T-helper 17 cell (primary cell): ENCODE results near the gene SAMD9L. TPM values are rescaled to one million over a fixed set of nuclear protein-coding genes. Genes with fewer than 3 reads are reported as not detected.
A peak's percentile ranks its signal among the peaks of the same experiment; 100 is the strongest.
"Not testable (repeated sequence)": the region's sequence is repeated elsewhere in the genome, so short reads cannot be mapped to it uniquely, and the experiment has no call there.

Source experiments
- ATAC-seq: fragments of 150-1000 bp; cut with Tn5 transposase; 2 replicates; pipeline ENCODE4 v1.10.0; 2021; ENCODE audit warnings: mild to moderate bottlenecking, moderate library complexity
- DNase-seq, 3 donors: peaks; one replicate each; pipeline versions ENCODE4 v3.0.0 to v3.0.0-alpha.2; 2020 to 2021
- H3K9me3 ChIP-seq: one replicate; pipeline ENCODE4 v1.7.0; 2013; ENCODE audit warnings: low read length, mild to moderate bottlenecking; ENCODE audit not compliant: control insufficient read depth, poor library complexity, severe bottlenecking
- H3K27ac Mint-ChIP-seq: one replicate; pipeline ENCODE4 v1.8.0; 2022; ENCODE audit warnings: mild to moderate bottlenecking, moderate library complexity, mixed read lengths
- H3K27me3 Mint-ChIP-seq: one replicate; pipeline ENCODE4 v1.8.0; 2022; ENCODE audit warnings: mixed read lengths
- H3K36me3 Mint-ChIP-seq: one replicate; pipeline ENCODE4 v1.8.0; 2022; ENCODE audit warnings: low read depth, mixed read lengths
- H3K4me1 Mint-ChIP-seq: one replicate; pipeline ENCODE4 v1.8.0; 2022; ENCODE audit warnings: mild to moderate bottlenecking, mixed read lengths
- H3K4me3 Mint-ChIP-seq: one replicate; pipeline ENCODE4 v1.8.0; 2022; ENCODE audit warnings: mild to moderate bottlenecking, moderate library complexity, mixed read lengths
- total RNA-seq, 4 donors: library from RNA in 2 of 4; stranded (reverse) in 2 of 4; gene quantifications; one replicate each; pipeline ENCODE4 v1.2.3 and lab custom pipeline; 2022 to 2026

SAMD9L gene
- total RNA-seq, 2 donors from 2014 or later: 17.7 to 24.7 TPM

DNA sequence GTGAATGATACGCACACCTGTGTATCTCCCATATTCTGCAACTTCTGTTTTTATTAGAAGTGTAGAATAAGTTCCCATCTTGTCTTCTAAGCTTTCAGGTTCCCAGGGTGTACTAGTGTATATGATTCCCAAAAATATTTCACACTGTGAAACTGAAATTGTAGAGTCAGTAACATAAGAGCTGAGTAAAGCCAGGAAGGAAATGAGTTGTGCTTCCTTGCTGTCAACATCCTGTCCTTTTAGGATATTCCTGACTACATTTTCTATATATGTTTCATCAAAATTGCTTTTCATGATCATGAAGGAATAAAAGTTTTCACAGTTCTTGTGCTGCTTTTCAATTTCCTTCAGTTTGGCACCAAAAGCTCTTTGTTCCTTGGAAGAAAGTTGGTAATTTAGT lies 15.2 kb downstream of the SAMD9L start:
- Mint-ChIP-seq H3K27ac (no peak overlapping the region), H3K4me3 (no peak overlapping the region), H3K27me3 (no peaks in the 10 kb centered on the region), H3K4me1 (no peaks in the 10 kb centered on the region), H3K36me3 (peaks cover 4% of the 10 kb centered on the region)
- H3K9me3 ChIP-seq: peaks cover 13% of the 10 kb centered on the region
- no peak for ATAC-seq
- DNase-seq: no peak

DNA sequence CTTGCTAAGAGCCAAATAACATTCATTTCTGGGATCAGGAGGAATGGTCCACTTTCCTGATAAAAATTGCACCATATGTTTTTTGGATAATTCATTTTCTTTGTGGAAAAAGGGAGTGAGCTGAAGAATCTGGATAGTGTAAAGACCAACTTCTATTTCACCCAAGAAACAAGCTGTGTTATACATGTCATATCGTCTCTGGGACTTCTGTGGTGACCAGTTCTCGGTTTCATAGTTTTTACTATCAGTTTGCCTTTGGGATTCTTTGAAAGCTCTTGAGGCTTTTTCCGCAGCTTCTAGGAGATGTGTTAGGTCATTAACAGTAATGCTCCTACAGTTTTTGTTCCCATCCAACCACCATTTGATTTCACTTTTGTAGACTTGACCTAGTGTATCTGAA lies 16.0 kb downstream of the SAMD9L start:
- ATAC-seq (no peak), DNase-seq (no peak)
- Mint-ChIP-seq H3K4me1 (no peaks in the 10 kb centered on the region), H3K4me3 (no peak overlapping the region), H3K27ac (no peak overlapping the region), H3K36me3 (peaks cover 4% of the 10 kb centered on the region), H3K27me3 (no peaks in the 10 kb centered on the region)
- peaks cover 13% of the 10 kb centered on the region for H3K9me3 ChIP-seq

- not testable (repeated sequence) for H3K36me3 Mint-ChIP-seq, H3K4me3 Mint-ChIP-seq, ATAC-seq, H3K27me3 Mint-ChIP-seq, H3K27ac Mint-ChIP-seq, H3K4me1 Mint-ChIP-seq, DNase-seq, H3K9me3 ChIP-seq
These were observed 21.2 kb downstream of the SAMD9L start for GRCh38 chr7:93126954-93127353.

DNA sequence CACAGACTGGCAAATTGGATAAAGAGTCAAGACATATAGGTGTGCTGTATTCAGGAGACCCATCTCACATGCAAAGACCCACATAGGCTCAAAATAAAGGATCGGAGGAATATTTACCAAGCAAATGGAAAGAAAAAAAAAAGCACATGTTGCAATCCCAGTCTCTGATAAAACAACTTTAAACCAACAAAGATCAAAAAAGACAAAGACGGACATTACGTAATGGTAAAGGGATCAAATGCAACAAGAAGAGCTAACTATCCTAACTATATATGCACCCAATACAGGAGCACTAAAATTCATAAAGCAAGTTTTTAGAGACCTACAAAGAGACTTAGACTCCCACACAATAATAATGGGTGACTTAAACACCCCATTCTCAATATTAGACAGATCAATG lies 24.7 kb downstream of the SAMD9L start:
- H3K4me1 Mint-ChIP-seq, H3K36me3 Mint-ChIP-seq, H3K9me3 ChIP-seq, DNase-seq, H3K27ac Mint-ChIP-seq, H3K4me3 Mint-ChIP-seq, ATAC-seq, H3K27me3 Mint-ChIP-seq: not testable (repeated sequence)

DNA sequence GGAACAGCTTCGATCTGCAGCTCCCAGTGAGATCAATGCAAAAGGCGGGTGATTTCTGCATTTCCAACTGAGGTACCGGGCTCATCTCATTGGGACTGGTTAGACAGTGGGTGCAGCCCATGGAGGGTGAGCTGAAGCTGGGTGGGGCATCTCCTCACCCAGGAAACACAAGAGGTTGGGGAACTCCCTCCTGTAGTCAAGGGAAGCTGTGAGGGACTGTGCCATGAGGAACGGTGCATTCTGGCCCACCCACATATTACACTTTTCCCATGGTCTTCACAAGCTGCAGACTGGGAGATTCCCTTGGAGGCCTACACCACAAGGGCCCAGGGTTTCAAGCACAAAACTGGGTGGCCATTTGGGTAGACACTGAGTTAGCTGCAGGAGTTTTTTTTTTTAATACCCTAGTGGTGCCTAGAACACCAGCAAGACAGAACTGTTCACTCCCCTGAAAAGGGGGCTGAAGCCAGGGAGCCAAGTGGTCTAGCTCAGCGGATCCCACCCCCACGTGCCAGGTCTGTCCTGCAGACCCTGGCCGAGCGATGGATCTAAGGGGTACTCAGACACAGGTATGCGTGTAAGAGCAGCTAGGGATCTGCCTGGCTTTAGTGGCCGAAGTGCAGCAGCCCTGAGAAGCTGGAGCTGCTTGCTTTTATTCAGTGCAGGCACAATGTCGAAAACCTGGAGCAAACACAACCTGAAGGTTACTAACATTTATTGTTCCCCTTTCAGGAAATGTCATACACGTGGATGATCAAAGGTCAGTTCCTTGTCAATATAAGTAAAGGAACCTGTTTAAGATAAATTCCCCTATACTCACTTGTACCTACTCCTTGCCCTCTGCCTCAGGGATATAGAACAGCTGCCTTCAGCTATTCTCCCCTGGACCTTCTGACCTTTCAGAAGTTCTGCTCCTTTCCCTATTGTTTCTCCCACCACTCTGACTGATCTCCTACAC lies 27.3 kb downstream of the SAMD9L start:
- no peaks in the 10 kb centered on the region for H3K9me3 ChIP-seq
- Mint-ChIP-seq H3K27me3 (no peaks in the 10 kb centered on the region), H3K36me3 (no peaks in the 10 kb centered on the region), H3K4me3 (no peak overlapping the region), H3K27ac (no peak overlapping the region), H3K4me1 (peaks cover 17% of the 10 kb centered on the region)
- ATAC-seq (no peak), DNase-seq (no peak)

- DNase-seq (no peak), ATAC-seq (no peak)
- Mint-ChIP-seq H3K27me3 (no peaks in the 10 kb centered on the region), H3K36me3 (peaks cover 4% of the 10 kb centered on the region), H3K27ac (no peak overlapping the region), H3K4me3 (no peak overlapping the region), H3K4me1 (peaks cover 23% of the 10 kb centered on the region)
- no peaks in the 10 kb centered on the region for H3K9me3 ChIP-seq
These were observed 28.8 kb downstream of the SAMD9L start for GRCh38 chr7:93119191-93119905.

GRCh38 chr7:93117852-93118530 lies 30.2 kb downstream of the SAMD9L start, which contains the start of gene SAMD9:
TSS of gene SAMD9 (minus strand) at chr7:93117979. CDS start at chr7:93106097, 11,882 bp downstream.
- no peaks in the 10 kb centered on the region for H3K9me3 ChIP-seq
- H3K4me1 Mint-ChIP-seq: peaks cover 23% of the 10 kb centered on the region
- peak; percentile 12 to 34 (median 30) for DNase-seq
- peak within 1 kb of the TSS; percentile 97 for H3K27ac Mint-ChIP-seq
- H3K36me3 Mint-ChIP-seq: peaks cover 4% of the 10 kb centered on the region
- H3K27me3 Mint-ChIP-seq: no peaks in the 10 kb centered on the region
- peak; percentile 99 for ATAC-seq
- H3K4me3 Mint-ChIP-seq: peak within 1 kb of the TSS; percentile 92

- ATAC-seq: peak; percentile 53
- Mint-ChIP-seq H3K27me3 (no peaks in the 10 kb centered on the region), H3K36me3 (peaks cover 4% of the 10 kb centered on the region), H3K4me1 (peaks cover 23% of the 10 kb centered on the region), H3K27ac (peak overlapping the region; percentile 97), H3K4me3 (peak overlapping the region; percentile 92)
- no peaks in the 10 kb centered on the region for H3K9me3 ChIP-seq
- DNase-seq: no peak
These were observed 30.9 kb downstream of the SAMD9L start for GRCh38 chr7:93117327-93117726.

DNA sequence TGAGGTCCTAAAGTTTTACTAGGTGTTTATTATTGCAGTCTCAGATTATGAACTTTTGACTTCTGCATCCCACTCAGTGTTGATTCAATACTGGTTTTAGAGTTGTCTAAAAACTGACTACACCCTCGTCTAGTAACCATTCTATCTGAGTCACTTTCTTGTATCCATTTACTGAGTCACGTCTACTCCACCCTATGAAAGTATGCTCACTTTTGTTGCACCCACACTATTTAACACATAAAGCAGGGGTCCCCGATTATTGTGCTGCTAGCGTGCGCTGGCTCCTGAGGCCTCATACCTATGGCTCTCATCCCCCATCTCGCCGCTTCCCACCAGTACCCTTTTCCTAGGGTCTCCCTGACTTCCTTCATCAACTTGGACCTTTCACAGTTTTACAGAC lies 32.4 kb downstream of the SAMD9L start:
- H3K36me3 Mint-ChIP-seq: peaks cover 7% of the 10 kb centered on the region
- ATAC-seq (no peak), DNase-seq (no peak)
- H3K27ac Mint-ChIP-seq: peak overlapping the region; percentile 97
- H3K9me3 ChIP-seq: no peaks in the 10 kb centered on the region
- H3K27me3 Mint-ChIP-seq: no peaks in the 10 kb centered on the region
- peak overlapping the region; percentile 92 for H3K4me3 Mint-ChIP-seq
- H3K4me1 Mint-ChIP-seq: peaks cover 23% of the 10 kb centered on the region

GRCh38 chr7:93108003-93108402 lies 40.2 kb downstream of the SAMD9L start:
- no peak overlapping the region for H3K27ac Mint-ChIP-seq

DNA sequence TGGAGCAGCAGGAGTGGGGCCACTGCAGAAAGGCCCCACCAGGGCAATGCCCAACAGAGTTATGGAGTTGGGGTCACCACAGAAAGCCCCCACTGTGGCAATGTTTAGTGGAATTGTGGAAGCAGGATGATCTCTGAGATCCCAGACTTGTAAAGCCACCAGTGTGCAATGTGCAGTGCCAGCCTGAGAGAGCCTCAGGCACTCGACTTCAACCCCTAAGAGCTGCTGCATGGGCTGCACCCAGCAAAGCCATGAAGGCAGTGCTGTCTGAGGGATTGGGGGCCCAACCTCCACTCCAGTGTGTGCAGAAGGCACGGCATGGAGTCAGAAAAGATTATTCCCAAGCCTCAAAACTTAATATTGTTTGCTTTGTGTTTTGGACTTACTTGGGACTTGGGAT lies 50.8 kb downstream of the SAMD9L start:
- H3K9me3 ChIP-seq: peaks cover 16% of the 10 kb centered on the region
- Mint-ChIP-seq H3K27me3 (no peaks in the 10 kb centered on the region), H3K4me3 (no peak overlapping the region), H3K27ac (no peak overlapping the region), H3K36me3 (no peaks in the 10 kb centered on the region), H3K4me1 (no peaks in the 10 kb centered on the region)
- ATAC-seq (no peak), DNase-seq (no peak)

More at GRCh38 chr7:93108003-93108402, 40.2 kb downstream of the SAMD9L start:
- DNase-seq: no peak
- H3K9me3 ChIP-seq: peaks cover 49% of the 10 kb centered on the region
- H3K36me3 Mint-ChIP-seq: peaks cover 13% of the 10 kb centered on the region
- no peaks in the 10 kb centered on the region for H3K27me3 Mint-ChIP-seq
- H3K4me3 Mint-ChIP-seq: no peak overlapping the region
- H3K4me1 Mint-ChIP-seq: no peaks in the 10 kb centered on the region
- ATAC-seq: no peak

DNA sequence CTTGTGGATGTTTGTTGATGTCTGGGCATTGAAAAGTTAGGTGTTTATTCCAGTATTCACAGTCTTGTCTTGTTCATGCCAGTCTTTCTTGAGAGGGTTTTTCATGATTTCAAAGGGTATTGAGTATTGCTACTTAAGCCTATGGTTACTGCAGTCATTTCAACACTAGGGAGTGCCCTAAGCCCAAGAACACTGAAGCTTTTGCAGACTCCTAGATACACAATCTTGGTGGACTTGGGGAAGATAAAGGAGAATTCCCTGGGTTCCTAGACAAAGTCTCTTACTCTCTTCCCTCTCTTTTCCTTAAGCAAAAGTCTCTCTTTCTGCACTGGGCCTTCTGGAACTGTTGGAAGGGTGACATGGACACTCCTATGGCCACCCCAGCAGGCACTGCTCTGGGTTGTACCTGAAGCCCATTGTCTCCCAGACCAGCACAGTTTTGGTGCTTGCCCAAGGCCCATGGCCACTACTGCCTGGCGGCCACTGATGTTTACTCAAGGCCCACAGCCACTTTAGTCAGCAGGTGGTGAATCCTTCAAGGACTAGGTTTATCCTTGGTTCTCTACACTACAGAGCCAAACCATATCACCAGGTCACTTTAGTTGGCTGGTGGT lies 55.3 kb downstream of the SAMD9L start:
- H3K4me3 Mint-ChIP-seq: no peak overlapping the region
- no peaks in the 10 kb centered on the region for H3K36me3 Mint-ChIP-seq
- no peaks in the 10 kb centered on the region for H3K27me3 Mint-ChIP-seq
- no peak for DNase-seq
- H3K27ac Mint-ChIP-seq: no peak overlapping the region
- H3K4me1 Mint-ChIP-seq: no peaks in the 10 kb centered on the region
- peaks cover 10% of the 10 kb centered on the region for H3K9me3 ChIP-seq
- ATAC-seq: no peak
